IPS-15b (cell line): ENCODE results near the gene RNF157.

Experiments
- H3K27me3 ChIP-seq: one replicate; pipeline ENCODE4 v1.6.1; 2013; ENCODE audit warnings: low read length; ENCODE audit not compliant: control insufficient read depth, insufficient read depth
- H3K36me3 ChIP-seq: one replicate; pipeline ENCODE4 v1.6.1; 2013; ENCODE audit warnings: low read length; ENCODE audit not compliant: control insufficient read depth, insufficient read depth
- H3K4me1 ChIP-seq: one replicate; pipeline ENCODE4 v1.6.1; 2013; ENCODE audit warnings: mild to moderate bottlenecking, low read length; ENCODE audit not compliant: control insufficient read depth, insufficient read depth
- H3K4me3 ChIP-seq: one replicate; pipeline ENCODE4 v1.5.1; 2013; ENCODE audit warnings: low read depth, low read length
- H3K9ac ChIP-seq: one replicate; pipeline ENCODE4 v1.6.1; 2013; ENCODE audit warnings: low read depth, mild to moderate bottlenecking, low read length
- H3K9me3 ChIP-seq: one replicate; pipeline ENCODE4 v1.6.1; 2013; ENCODE audit warnings: mild to moderate bottlenecking, low read length; ENCODE audit not compliant: control insufficient read depth, insufficient read depth

Gene RNF157

DNA sequence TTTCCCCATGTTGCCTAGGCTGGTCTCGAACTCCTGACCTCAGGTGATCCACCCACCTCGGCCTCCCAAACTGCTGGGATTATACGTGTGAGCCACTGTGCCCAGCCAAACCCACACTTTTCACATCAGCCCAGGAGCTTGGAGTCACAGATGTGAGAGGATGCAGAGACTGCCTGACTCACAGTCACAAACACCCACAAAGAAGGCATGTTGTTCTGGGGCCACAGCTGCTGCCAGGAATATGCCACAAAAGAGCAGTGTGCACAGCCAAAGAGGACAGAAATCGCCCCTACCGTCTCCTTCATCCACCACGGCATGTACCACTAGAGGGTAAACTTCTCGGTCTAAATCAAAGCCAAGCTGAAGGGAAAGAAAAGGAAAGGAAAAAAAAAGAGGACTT lies 74.1 kb downstream of the RNF157 start:
- Histone ChIP-seq H3K4me1 (no peaks in the 10 kb centered on the region), H3K4me3 (no peak overlapping the region), H3K9me3 (no peaks in the 10 kb centered on the region), H3K9ac (no peak overlapping the region), H3K36me3 (no peaks in the 10 kb centered on the region), H3K27me3 (no peaks in the 10 kb centered on the region)

GRCh38 chr17:76164331-76164730 lies 76.0 kb downstream of the RNF157 start:
- no peak overlapping the region for H3K9ac ChIP-seq
- H3K27me3 ChIP-seq, result no peaks in the 10 kb centered on the region
- H3K36me3 ChIP-seq, result no peaks in the 10 kb centered on the region
- no peaks in the 10 kb centered on the region for H3K4me1 ChIP-seq
- no peak overlapping the region for H3K4me3 ChIP-seq
- no peaks in the 10 kb centered on the region for H3K9me3 ChIP-seq

DNA sequence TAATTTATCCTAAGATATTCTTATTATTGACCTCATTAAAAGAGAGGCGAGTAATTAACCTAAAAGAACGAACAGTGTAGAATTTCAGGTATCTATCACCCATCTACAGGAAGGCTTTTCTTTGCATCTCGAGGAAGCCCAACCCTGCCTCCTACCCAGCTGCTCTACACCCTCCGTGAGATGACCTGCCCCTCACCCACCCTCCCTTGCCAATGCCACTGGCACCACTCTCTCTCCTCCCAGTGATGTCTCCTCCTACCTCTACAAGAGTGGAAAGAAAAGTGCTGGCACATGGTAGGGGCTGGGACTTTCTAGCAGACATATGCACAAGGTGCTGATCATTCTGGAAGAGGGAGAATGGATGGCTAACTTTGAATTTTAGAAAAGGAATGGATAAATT lies 76.4 kb downstream of the RNF157 start:
- no peak overlapping the region for H3K9ac ChIP-seq
- no peaks in the 10 kb centered on the region for H3K27me3 ChIP-seq
- H3K4me1 ChIP-seq, result no peaks in the 10 kb centered on the region
- H3K4me3 ChIP-seq, result no peak overlapping the region
- no peaks in the 10 kb centered on the region for H3K36me3 ChIP-seq
- no peaks in the 10 kb centered on the region for H3K9me3 ChIP-seq

- H3K4me1 ChIP-seq, result no peaks in the 10 kb centered on the region
- H3K9me3 ChIP-seq, result no peaks in the 10 kb centered on the region
- H3K9ac ChIP-seq, result no peak overlapping the region
- no peaks in the 10 kb centered on the region for H3K36me3 ChIP-seq
- H3K27me3 ChIP-seq, result no peaks in the 10 kb centered on the region
- no peak overlapping the region for H3K4me3 ChIP-seq
Measured at GRCh38 chr17:76161619-76162266, 78.5 kb downstream of the RNF157 start.

DNA sequence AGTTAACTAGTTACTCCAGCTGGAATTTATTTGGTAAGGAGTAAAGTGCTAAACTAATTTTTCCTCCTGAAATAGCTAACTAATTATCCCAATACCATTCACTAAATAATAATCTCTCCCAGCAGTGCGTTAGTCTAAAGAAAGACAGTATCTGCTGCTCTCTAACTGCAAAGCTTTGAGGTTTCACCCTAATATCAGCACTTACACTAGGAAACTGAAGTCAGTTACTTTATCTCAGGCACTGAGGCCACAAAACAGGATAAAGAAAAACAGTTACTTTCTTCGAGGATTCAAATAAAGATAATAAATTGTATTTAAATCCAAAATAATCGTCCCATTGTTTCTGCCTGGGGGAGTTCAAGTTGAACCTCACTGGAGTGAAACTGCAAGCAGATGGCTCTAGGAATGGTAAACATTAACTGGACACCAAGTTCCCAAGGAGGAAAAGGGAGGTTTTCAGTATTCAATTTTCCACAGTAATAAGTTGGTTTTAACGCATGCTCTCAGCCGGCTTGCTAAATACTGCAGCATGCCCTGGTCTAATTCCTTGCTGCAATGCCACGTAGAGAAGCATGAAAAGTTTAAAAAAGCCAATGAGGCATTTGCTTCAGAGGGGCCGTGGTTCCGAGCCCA lies 79.3 kb downstream of the RNF157 start:
- no peaks in the 10 kb centered on the region for H3K27me3 ChIP-seq
- no peaks in the 10 kb centered on the region for H3K36me3 ChIP-seq
- H3K9me3 ChIP-seq, result no peaks in the 10 kb centered on the region
- no peak overlapping the region for H3K4me3 ChIP-seq
- no peaks in the 10 kb centered on the region for H3K4me1 ChIP-seq
- H3K9ac ChIP-seq, result no peak overlapping the region

DNA sequence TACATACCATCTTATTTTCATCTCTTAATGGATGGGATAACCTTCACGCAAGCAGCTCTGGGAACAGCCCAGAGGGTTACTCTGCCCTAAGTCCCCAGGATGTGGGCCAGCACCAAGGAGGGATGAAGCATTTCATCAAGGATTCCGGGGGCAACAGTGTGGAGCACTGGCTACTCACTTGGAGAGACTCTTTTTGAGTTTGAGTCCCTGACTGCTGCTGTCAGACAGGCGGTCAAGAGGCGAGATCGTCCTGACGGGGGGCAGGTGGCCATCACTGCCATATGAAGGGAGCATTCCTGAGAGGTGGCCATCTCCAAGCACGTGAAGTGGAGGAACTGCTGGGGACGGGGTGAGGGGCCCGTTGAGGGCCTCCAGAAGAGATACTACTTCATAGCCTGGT lies 81.1 kb downstream of the RNF157 start:
- Histone ChIP-seq H3K4me1 (no peaks in the 10 kb centered on the region), H3K9me3 (no peaks in the 10 kb centered on the region), H3K27me3 (no peaks in the 10 kb centered on the region), H3K4me3 (no peak overlapping the region), H3K9ac (no peak overlapping the region), H3K36me3 (no peaks in the 10 kb centered on the region)

DNA sequence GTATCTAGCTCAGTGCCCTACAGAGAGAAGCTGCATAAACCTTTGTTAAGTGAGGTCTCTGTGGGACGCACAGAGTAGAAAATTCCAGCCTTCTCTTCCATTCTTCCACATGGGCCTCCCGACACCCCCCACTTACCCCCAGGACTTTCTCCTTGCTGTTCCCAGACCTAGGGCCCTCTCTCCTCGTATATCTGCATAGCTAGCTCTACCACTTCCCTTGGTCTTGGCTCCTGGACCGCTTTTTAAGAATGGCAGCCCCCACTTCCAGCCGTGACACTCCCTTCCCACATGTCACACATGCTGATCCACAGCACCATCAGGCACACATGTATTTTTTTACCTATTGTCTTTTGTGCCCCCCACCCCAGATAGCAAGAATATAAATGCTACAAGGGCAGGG lies 82.5 kb downstream of the RNF157 start:
- Histone ChIP-seq H3K36me3 (no peaks in the 10 kb centered on the region), H3K27me3 (no peaks in the 10 kb centered on the region)

GRCh38 chr17:76156662-76156991 lies 83.7 kb downstream of the RNF157 start:
- H3K36me3 ChIP-seq, result no peaks in the 10 kb centered on the region
- peaks cover 11% of the 10 kb centered on the region for H3K4me1 ChIP-seq
- no peak overlapping the region for H3K9ac ChIP-seq
- H3K4me3 ChIP-seq, result no peak overlapping the region
- H3K9me3 ChIP-seq, result no peaks in the 10 kb centered on the region
- no peaks in the 10 kb centered on the region for H3K27me3 ChIP-seq

More for the DNA sequence above, 82.5 kb downstream of the RNF157 start:
- Histone ChIP-seq H3K4me3 (no peak overlapping the region), H3K9ac (no peak overlapping the region), H3K9me3 (no peaks in the 10 kb centered on the region), H3K4me1 (peaks cover 11% of the 10 kb centered on the region)

GRCh38 chr17:76155988-76156661 lies 84.2 kb downstream of the RNF157 start:
- no peak overlapping the region for H3K9ac ChIP-seq
- H3K27me3 ChIP-seq, result no peaks in the 10 kb centered on the region
- peaks cover 1% of the 10 kb centered on the region for H3K36me3 ChIP-seq
- H3K9me3 ChIP-seq, result no peaks in the 10 kb centered on the region
- H3K4me1 ChIP-seq, result peaks cover 11% of the 10 kb centered on the region
- H3K4me3 ChIP-seq, result no peak overlapping the region

GRCh38 chr17:76154936-76155845 lies 85.1 kb downstream of the RNF157 start:
- Histone ChIP-seq H3K27me3 (no peaks in the 10 kb centered on the region), H3K9ac (no peak overlapping the region), H3K4me1 (peaks cover 11% of the 10 kb centered on the region), H3K36me3 (peaks cover 3% of the 10 kb centered on the region), H3K4me3 (no peak overlapping the region), H3K9me3 (no peaks in the 10 kb centered on the region)

DNA sequence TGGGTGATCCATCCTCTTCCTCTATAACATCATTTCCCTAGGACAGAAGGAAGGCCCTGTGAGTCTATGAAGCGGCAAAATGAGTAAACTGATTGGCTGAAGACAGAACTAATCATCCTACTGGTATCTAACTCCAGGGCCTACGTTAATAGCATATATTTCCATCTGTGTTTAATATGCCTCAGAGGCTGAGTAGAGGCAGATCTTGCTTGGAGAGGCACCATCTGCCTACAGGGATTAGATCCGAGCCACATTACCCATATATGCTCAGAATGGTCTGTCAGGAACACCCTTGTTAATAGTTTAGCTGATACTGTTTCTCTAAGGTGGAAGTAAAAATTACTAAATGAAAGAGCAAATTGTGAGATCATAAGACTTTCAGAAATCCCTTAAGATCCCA lies 86.0 kb downstream of the RNF157 start:
- no peaks in the 10 kb centered on the region for H3K27me3 ChIP-seq
- H3K36me3 ChIP-seq, result peaks cover 3% of the 10 kb centered on the region
- no peaks in the 10 kb centered on the region for H3K9me3 ChIP-seq
- no peak overlapping the region for H3K4me3 ChIP-seq
- peaks cover 11% of the 10 kb centered on the region for H3K4me1 ChIP-seq
- no peak overlapping the region for H3K9ac ChIP-seq
